HEK293 (cell line): ENCODE results near the gene RELB.

Experiments
- EGR2 ChIP-seq: fragments of 450-650 bp; formaldehyde crosslinking; IDR thresholded peaks from 2 replicates; pipeline ENCODE4 v1.5.1; 2016; ENCODE audit warnings: low read depth, missing biosample characterization, missing genetic modification characterization
- GLIS2 ChIP-seq: fragments of 450-650 bp; formaldehyde crosslinking; IDR thresholded peaks from 2 replicates; pipeline ENCODE4 v1.5.1; 2016; ENCODE audit warnings: missing biosample characterization, missing genetic modification characterization
- HOXA7 ChIP-seq: sonication (generic); formaldehyde crosslinking; IDR thresholded peaks from 2 replicates; pipeline ENCODE4 v1.8.1; 2022; ENCODE audit warnings: missing genetic modification reagents, borderline replicate concordance
- KLF10 ChIP-seq: fragments of 450-650 bp; IDR thresholded peaks from 2 replicates; pipeline ENCODE4 v1.5.1; 2018; ENCODE audit warnings: missing biosample characterization, mild to moderate bottlenecking, missing genetic modification characterization
- PRDM1 ChIP-seq: fragments of 450-650 bp; formaldehyde crosslinking; IDR thresholded peaks from 2 replicates; pipeline ENCODE4; 2016; ENCODE audit warnings: missing biosample characterization, missing genetic modification characterization
- TCF7L2 ChIP-seq: IDR thresholded peaks from 2 replicates; pipeline ENCODE4 v1.6.1; 2011; ENCODE audit warnings: low read depth, mild to moderate bottlenecking, inconsistent platforms, low read length, moderate library complexity, borderline replicate concordance
- ZNF169 ChIP-seq: fragments of 450-650 bp; formaldehyde crosslinking; IDR thresholded peaks from 2 replicates; pipeline ENCODE4 v1.5.1; 2016; ENCODE audit warnings: missing biosample characterization, missing genetic modification characterization
- ZNF19 ChIP-seq: fragments of 450-650 bp; formaldehyde crosslinking; IDR thresholded peaks from 2 replicates; pipeline ENCODE4; 2016; ENCODE audit warnings: missing biosample characterization, missing genetic modification characterization, low read depth
- ZNF223 ChIP-seq: fragments of 450-650 bp; formaldehyde crosslinking; IDR thresholded peaks from 2 replicates; pipeline ENCODE4 v1.5.1; 2016; ENCODE audit warnings: missing biosample characterization, missing genetic modification characterization
- ZNF239 ChIP-seq: fragments of 450-650 bp; formaldehyde crosslinking; IDR thresholded peaks from 2 replicates; pipeline ENCODE4 v1.5.1; 2016; ENCODE audit warnings: missing biosample characterization, missing genetic modification characterization
- ZNF24 ChIP-seq: fragments of 450-650 bp; formaldehyde crosslinking; IDR thresholded peaks from 2 replicates; pipeline ENCODE4 v1.5.1; 2016; ENCODE audit warnings: missing biosample characterization, missing genetic modification characterization
- ZNF292 ChIP-seq: fragments of 450-650 bp; formaldehyde crosslinking; IDR thresholded peaks from 2 replicates; pipeline ENCODE4 v1.5.1; 2016; ENCODE audit warnings: low read depth, missing biosample characterization, missing genetic modification characterization, borderline replicate concordance
- ZNF350 ChIP-seq: fragments of 450-650 bp; formaldehyde crosslinking; IDR thresholded peaks from 2 replicates; pipeline ENCODE4 v1.5.0; 2017; ENCODE audit warnings: missing biosample characterization, mild to moderate bottlenecking, missing genetic modification characterization
- ZNF549 ChIP-seq: fragments of 450-650 bp; IDR thresholded peaks from 2 replicates; pipeline ENCODE4 v1.5.1; 2018; ENCODE audit warnings: missing biosample characterization, missing genetic modification characterization, mild to moderate bottlenecking, inconsistent platforms, moderate library complexity
- ZNF600 ChIP-seq: fragments of 450-650 bp; formaldehyde crosslinking; IDR thresholded peaks from 2 replicates; pipeline ENCODE4 v1.5.1; 2016; ENCODE audit warnings: missing biosample characterization, missing genetic modification characterization
- ZNF621 ChIP-seq: fragments of 450-650 bp; formaldehyde crosslinking; IDR thresholded peaks from 2 replicates; pipeline ENCODE4 v1.5.1; 2017; ENCODE audit warnings: missing biosample characterization, missing genetic modification characterization
- ZNF768 ChIP-seq: fragments of 450-650 bp; formaldehyde crosslinking; IDR thresholded peaks from 2 replicates; pipeline ENCODE4 v1.5.1; 2018; ENCODE audit warnings: missing biosample characterization, mild to moderate bottlenecking, missing genetic modification characterization
- ZSCAN30 ChIP-seq: fragments of 450-650 bp; IDR thresholded peaks from 2 replicates; pipeline ENCODE4 v1.5.1; 2018; ENCODE audit warnings: missing biosample characterization, mild to moderate bottlenecking, missing genetic modification characterization, moderate library complexity
- TF ChIP-seq, protein P1 (sequence below): fragments of 450-650 bp; formaldehyde crosslinking; IDR thresholded peaks from 2 replicates; pipeline ENCODE4 v1.5.1; 2017; ENCODE audit warnings: missing biosample characterization, missing genetic modification characterization
- TF ChIP-seq, protein P2 (sequence below): fragments of 450-650 bp; formaldehyde crosslinking; IDR thresholded peaks from 2 replicates; pipeline ENCODE4 v1.5.1; 2016; ENCODE audit warnings: missing biosample characterization, missing genetic modification characterization
- TF ChIP-seq, protein P3 (sequence below): fragments of 450-650 bp; formaldehyde crosslinking; conservative IDR thresholded peaks from 2 replicates; pipeline ENCODE4 v1.5.1; 2016; ENCODE audit warnings: low read depth, missing biosample characterization, missing genetic modification characterization
- TF ChIP-seq, protein P4 (sequence below): fragments of 450-650 bp; formaldehyde crosslinking; IDR thresholded peaks from 2 replicates; pipeline ENCODE4 v1.5.0; 2017; ENCODE audit warnings: missing biosample characterization, missing genetic modification characterization, borderline replicate concordance
- TF ChIP-seq, protein P5 (sequence below): fragments of 450-650 bp; formaldehyde crosslinking; IDR thresholded peaks from 2 replicates; pipeline ENCODE4 v1.5.1; 2016; ENCODE audit warnings: missing biosample characterization, missing genetic modification characterization
- TF ChIP-seq, protein P6 (sequence below): IDR thresholded peaks from 2 replicates; pipeline ENCODE4 v1.6.1; 2011; ENCODE audit warnings: mild to moderate bottlenecking, low read depth, low read length, borderline replicate concordance
- TF ChIP-seq, protein P7 (sequence below): fragments of 450-650 bp; formaldehyde crosslinking; IDR thresholded peaks from 2 replicates; pipeline ENCODE4 v1.5.1; 2017; ENCODE audit warnings: missing biosample characterization, missing genetic modification characterization

Gene RELB

DNA sequence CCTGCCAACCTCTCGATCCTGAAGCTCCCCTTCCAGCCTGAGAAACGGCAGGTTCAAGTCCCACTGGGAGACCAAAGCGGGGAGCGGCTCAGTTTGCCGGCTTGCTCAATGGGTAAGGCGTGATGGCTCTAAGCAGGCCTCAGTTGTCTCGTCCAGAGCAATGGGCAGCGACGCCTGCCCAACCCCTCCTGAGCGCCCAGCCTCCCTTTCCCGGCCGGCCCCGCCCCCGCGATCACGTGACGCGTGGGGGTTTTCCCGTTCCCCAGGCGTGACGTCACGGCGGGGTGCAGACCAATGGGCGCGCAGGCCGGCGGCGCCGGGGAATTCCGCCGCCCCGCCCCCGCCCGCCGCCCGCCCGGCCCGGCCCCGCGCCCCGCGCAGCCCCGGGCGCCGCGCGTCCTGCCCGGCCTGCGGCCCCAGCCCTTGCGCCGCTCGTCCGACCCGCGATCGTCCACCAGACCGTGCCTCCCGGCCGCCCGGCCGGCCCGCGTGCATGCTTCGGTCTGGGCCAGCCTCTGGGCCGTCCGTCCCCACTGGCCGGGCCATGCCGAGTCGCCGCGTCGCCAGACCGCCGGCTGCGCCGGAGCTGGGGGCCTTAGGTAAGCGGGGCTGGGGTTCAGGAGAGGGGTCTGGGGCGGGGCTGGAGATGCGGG, at the start of gene RELB (continued):
- TF ChIP-seq, protein P1, sequence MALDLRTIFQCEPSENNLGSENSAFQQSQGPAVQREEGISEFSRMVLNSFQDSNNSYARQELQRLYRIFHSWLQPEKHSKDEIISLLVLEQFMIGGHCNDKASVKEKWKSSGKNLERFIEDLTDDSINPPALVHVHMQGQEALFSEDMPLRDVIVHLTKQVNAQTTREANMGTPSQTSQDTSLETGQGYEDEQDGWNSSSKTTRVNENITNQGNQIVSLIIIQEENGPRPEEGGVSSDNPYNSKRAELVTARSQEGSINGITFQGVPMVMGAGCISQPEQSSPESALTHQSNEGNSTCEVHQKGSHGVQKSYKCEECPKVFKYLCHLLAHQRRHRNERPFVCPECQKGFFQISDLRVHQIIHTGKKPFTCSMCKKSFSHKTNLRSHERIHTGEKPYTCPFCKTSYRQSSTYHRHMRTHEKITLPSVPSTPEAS = no peak
- TF ChIP-seq, protein P2, sequence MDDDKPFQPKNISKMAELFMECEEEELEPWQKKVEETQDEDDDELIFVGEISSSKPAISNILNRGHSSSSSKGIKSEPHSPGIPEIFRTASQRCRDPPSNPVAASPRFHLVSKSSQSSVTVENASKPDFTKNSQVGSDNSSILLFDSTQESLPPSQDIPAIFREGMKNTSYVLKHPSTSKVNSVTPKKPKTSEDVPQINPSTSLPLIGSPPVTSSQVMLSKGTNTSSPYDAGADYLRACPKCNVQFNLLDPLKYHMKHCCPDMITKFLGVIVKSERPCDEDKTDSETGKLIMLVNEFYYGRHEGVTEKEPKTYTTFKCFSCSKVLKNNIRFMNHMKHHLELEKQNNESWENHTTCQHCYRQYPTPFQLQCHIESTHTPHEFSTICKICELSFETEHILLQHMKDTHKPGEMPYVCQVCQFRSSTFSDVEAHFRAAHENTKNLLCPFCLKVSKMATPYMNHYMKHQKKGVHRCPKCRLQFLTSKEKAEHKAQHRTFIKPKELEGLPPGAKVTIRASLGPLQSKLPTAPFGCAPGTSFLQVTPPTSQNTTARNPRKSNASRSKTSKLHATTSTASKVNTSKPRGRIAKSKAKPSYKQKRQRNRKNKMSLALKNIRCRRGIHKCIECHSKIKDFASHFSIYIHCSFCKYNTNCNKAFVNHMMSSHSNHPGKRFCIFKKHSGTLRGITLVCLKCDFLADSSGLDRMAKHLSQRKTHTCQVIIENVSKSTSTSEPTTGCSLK (tag by site-specific recombination) = no peak
- TF ChIP-seq, protein P3, sequence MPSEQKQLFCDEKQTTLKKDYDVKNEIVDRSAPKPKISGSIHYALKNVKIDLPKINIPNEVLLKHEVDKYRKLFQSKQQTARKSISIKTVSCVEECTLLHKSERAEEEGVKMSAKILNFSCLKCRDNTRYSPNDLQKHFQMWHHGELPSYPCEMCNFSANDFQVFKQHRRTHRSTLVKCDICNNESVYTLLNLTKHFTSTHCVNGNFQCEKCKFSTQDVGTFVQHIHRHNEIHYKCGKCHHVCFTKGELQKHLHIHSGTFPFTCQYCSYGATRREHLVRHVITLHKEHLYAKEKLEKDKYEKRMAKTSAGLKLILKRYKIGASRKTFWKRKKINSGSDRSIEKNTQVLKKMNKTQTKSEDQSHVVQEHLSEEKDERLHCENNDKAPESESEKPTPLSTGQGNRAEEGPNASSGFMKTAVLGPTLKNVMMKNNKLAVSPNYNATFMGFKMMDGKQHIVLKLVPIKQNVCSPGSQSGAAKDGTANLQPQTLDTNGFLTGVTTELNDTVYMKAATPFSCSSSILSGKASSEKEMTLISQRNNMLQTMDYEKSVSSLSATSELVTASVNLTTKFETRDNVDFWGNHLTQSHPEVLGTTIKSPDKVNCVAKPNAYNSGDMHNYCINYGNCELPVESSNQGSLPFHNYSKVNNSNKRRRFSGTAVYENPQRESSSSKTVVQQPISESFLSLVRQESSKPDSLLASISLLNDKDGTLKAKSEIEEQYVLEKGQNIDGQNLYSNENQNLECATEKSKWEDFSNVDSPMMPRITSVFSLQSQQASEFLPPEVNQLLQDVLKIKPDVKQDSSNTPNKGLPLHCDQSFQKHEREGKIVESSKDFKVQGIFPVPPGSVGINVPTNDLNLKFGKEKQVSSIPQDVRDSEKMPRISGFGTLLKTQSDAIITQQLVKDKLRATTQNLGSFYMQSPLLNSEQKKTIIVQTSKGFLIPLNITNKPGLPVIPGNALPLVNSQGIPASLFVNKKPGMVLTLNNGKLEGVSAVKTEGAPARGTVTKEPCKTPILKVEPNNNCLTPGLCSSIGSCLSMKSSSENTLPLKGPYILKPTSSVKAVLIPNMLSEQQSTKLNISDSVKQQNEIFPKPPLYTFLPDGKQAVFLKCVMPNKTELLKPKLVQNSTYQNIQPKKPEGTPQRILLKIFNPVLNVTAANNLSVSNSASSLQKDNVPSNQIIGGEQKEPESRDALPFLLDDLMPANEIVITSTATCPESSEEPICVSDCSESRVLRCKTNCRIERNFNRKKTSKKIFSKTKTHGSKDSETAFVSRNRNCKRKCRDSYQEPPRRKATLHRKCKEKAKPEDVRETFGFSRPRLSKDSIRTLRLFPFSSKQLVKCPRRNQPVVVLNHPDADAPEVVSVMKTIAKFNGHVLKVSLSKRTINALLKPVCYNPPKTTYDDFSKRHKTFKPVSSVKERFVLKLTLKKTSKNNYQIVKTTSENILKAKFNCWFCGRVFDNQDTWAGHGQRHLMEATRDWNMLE (tag by site-specific recombination) = no peak
- TF ChIP-seq, protein P4, sequence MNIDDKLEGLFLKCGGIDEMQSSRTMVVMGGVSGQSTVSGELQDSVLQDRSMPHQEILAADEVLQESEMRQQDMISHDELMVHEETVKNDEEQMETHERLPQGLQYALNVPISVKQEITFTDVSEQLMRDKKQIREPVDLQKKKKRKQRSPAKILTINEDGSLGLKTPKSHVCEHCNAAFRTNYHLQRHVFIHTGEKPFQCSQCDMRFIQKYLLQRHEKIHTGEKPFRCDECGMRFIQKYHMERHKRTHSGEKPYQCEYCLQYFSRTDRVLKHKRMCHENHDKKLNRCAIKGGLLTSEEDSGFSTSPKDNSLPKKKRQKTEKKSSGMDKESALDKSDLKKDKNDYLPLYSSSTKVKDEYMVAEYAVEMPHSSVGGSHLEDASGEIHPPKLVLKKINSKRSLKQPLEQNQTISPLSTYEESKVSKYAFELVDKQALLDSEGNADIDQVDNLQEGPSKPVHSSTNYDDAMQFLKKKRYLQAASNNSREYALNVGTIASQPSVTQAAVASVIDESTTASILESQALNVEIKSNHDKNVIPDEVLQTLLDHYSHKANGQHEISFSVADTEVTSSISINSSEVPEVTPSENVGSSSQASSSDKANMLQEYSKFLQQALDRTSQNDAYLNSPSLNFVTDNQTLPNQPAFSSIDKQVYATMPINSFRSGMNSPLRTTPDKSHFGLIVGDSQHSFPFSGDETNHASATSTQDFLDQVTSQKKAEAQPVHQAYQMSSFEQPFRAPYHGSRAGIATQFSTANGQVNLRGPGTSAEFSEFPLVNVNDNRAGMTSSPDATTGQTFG (tag by site-specific recombination) = no peak
- TF ChIP-seq EGR2 (tag by site-specific recombination) = peak; percentile 49
- TF ChIP-seq, protein P5, sequence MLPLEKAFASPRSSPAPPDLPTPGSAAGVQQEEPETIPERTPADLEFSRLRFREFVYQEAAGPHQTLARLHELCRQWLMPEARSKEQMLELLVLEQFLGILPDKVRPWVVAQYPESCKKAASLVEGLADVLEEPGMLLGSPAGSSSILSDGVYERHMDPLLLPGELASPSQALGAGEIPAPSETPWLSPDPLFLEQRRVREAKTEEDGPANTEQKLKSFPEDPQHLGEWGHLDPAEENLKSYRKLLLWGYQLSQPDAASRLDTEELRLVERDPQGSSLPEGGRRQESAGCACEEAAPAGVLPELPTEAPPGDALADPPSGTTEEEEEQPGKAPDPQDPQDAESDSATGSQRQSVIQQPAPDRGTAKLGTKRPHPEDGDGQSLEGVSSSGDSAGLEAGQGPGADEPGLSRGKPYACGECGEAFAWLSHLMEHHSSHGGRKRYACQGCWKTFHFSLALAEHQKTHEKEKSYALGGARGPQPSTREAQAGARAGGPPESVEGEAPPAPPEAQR (tag by site-specific recombination) = no peak
- TF ChIP-seq, protein P6, sequence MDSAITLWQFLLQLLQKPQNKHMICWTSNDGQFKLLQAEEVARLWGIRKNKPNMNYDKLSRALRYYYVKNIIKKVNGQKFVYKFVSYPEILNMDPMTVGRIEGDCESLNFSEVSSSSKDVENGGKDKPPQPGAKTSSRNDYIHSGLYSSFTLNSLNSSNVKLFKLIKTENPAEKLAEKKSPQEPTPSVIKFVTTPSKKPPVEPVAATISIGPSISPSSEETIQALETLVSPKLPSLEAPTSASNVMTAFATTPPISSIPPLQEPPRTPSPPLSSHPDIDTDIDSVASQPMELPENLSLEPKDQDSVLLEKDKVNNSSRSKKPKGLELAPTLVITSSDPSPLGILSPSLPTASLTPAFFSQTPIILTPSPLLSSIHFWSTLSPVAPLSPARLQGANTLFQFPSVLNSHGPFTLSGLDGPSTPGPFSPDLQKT = no peak
- TF ChIP-seq PRDM1 (tag by site-specific recombination) = no peak
- TF ChIP-seq ZNF19 = no peak
- no peak for TF ChIP-seq ZNF768 (tag by site-specific recombination)
- TF ChIP-seq ZNF239 (tag by site-specific recombination) = 0 out of 2 replicates have a peak, but pooled peaks have one; percentile 33
- TF ChIP-seq HOXA7 (CRISPR knock-in tag) = no peak
- 0 out of 2 replicates have a peak, but pooled peaks have one; percentile 30 for TF ChIP-seq GLIS2
- TF ChIP-seq, protein P7, sequence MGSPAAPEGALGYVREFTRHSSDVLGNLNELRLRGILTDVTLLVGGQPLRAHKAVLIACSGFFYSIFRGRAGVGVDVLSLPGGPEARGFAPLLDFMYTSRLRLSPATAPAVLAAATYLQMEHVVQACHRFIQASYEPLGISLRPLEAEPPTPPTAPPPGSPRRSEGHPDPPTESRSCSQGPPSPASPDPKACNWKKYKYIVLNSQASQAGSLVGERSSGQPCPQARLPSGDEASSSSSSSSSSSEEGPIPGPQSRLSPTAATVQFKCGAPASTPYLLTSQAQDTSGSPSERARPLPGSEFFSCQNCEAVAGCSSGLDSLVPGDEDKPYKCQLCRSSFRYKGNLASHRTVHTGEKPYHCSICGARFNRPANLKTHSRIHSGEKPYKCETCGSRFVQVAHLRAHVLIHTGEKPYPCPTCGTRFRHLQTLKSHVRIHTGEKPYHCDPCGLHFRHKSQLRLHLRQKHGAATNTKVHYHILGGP (tag by site-specific recombination) = no peak
- TF ChIP-seq ZNF169 = no peak
- no peak for TF ChIP-seq ZNF600 (tag by site-specific recombination)
- no peak for TF ChIP-seq ZNF292 (tag by site-specific recombination)
- peak; percentile 77; the same call in 1 of the 2 replicates for TF ChIP-seq KLF10 (tag by site-specific recombination)
- TF ChIP-seq ZNF223 (tag by site-specific recombination) = no peak
- no peak for TF ChIP-seq ZNF621 (tag by site-specific recombination)
- TF ChIP-seq ZNF350 = no peak
- TF ChIP-seq ZNF549 (tag by site-specific recombination) = no peak
- TF ChIP-seq ZSCAN30 (tag by site-specific recombination) = peak; percentile 64
- no peak for TF ChIP-seq TCF7L2
- TF ChIP-seq ZNF24 = 0 out of 2 replicates have a peak, but pooled peaks have one; percentile 60
